Brain microvascular endothelial cell (primary cell): ENCODE measurements around the gene MTA3.
"Not testable (repeated sequence)": the region's sequence is repeated elsewhere in the genome, so short reads cannot be mapped to it uniquely, and the experiment has no call there.

Experiments used
- DNase-seq: peaks from one replicate; pipeline ENCODE4 v3.0.0-alpha.2; 2020
- H3K27ac ChIP-seq: fragments of 250-450 bp; sonication (Bioruptor Pico); 2 replicates; pipeline ENCODE4 v1.5.1; 2020; ENCODE audit warnings: mild to moderate bottlenecking, moderate library complexity
- H3K27me3 ChIP-seq: fragments of 250-450 bp; sonication (Bioruptor Pico); replicated peaks from 2 replicates; pipeline ENCODE4 v1.5.1; 2020; ENCODE audit warnings: mild to moderate bottlenecking
- H3K36me3 ChIP-seq: fragments of 250-450 bp; sonication (Bioruptor Pico); replicated peaks from 2 replicates; pipeline ENCODE4 v1.5.1; 2020; ENCODE audit warnings: mild to moderate bottlenecking
- H3K4me3 ChIP-seq: 2 replicates; pipeline ENCODE4 v1.5.1; 2011; ENCODE audit warnings: low read depth, mild to moderate bottlenecking, control low read depth, low read length, moderate library complexity
- in situ Hi-C: cut with HindIII; loops from 2 replicates; pipeline ENCODE4 v1.10.0; 2017; ENCODE audit warnings: low sequenced_read_pairs, low pct_ligation_motif_present
- TF ChIP-seq, protein P1 (sequence below): IDR thresholded peaks from 2 replicates; pipeline ENCODE4 v1.5.1; 2011; ENCODE audit warnings: low read depth, mild to moderate bottlenecking, moderate library complexity, low read length, control low read depth, inconsistent platforms; ENCODE audit errors: missing control alignments

Gene MTA3

GRCh38 chr2:42550870-42551269, 17.6 kb upstream of the MTA3 start:
- no peak overlapping the region for H3K4me3 ChIP-seq
- DNase-seq, result no peak
- TF ChIP-seq, protein P1, sequence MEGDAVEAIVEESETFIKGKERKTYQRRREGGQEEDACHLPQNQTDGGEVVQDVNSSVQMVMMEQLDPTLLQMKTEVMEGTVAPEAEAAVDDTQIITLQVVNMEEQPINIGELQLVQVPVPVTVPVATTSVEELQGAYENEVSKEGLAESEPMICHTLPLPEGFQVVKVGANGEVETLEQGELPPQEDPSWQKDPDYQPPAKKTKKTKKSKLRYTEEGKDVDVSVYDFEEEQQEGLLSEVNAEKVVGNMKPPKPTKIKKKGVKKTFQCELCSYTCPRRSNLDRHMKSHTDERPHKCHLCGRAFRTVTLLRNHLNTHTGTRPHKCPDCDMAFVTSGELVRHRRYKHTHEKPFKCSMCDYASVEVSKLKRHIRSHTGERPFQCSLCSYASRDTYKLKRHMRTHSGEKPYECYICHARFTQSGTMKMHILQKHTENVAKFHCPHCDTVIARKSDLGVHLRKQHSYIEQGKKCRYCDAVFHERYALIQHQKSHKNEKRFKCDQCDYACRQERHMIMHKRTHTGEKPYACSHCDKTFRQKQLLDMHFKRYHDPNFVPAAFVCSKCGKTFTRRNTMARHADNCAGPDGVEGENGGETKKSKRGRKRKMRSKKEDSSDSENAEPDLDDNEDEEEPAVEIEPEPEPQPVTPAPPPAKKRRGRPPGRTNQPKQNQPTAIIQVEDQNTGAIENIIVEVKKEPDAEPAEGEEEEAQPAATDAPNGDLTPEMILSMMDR, result no peak
- in situ Hi-C loops, result no loop called here
- no peaks in the 10 kb centered on the region for H3K36me3 ChIP-seq
- H3K27ac ChIP-seq, result no peak overlapping the region
- no peaks in the 10 kb centered on the region for H3K27me3 ChIP-seq

DNA sequence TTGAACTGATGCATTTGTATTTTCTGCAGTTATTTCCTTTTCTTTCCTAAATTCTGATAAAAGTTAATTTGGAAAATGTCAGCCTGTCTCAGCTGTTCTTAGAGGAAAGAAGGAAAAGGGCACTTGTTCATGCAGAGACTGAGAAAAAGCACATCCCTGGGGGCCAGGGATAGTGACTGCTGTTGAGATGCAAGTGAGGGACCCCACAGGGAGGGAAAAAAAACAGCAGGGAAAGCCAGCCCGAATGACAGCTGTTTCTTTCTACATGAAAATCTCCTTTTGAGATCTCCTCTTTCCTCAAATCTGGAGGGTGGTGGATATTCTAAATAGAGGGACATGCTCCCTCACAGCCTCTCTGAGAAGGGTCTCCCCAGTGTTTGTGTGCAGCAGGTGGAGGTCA, 14.0 kb upstream of the MTA3 start:
- no peak for DNase-seq
- Histone ChIP-seq H3K4me3 (no peak overlapping the region), H3K27ac (no peak overlapping the region), H3K36me3 (no peaks in the 10 kb centered on the region), H3K27me3 (no peaks in the 10 kb centered on the region)
- TF ChIP-seq, protein P1, result no peak
- in situ Hi-C loops, result no loop called here

- Histone ChIP-seq H3K27ac (no peak overlapping the region), H3K4me3 (no peak overlapping the region), H3K36me3 (no peaks in the 10 kb centered on the region), H3K27me3 (no peaks in the 10 kb centered on the region)
- in situ Hi-C loops, result no loop called here
- TF ChIP-seq, protein P1, result no peak
- DNase-seq, result no peak
These were observed 12.0 kb upstream of the MTA3 start for GRCh38 chr2:42556315-42556890.

DNA sequence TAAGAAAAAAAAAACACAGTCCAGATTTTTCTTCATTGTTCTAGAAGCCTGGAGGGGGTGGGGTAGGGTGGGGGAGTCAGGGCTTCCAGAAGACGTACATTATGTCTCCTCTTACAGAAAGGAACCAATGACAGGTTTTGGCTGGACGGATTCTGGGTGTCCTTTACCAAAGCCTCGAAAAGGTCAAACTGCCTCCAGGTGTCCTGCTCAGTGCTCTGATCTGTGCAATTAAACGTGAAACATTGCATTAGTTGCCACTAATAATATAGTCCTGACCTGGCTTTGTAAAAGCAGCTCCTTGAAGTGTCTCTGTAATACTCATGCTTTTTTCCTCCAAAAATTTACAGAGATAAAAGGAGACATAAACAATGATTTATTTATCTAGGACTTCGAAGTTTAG, 11.1 kb upstream of the MTA3 start:
- in situ Hi-C loops, result no loop called here
- Histone ChIP-seq H3K36me3 (no peaks in the 10 kb centered on the region), H3K27me3 (no peaks in the 10 kb centered on the region), H3K4me3 (no peak overlapping the region), H3K27ac (no peak overlapping the region)
- no peak for DNase-seq
- TF ChIP-seq, protein P1, result no peak

DNA sequence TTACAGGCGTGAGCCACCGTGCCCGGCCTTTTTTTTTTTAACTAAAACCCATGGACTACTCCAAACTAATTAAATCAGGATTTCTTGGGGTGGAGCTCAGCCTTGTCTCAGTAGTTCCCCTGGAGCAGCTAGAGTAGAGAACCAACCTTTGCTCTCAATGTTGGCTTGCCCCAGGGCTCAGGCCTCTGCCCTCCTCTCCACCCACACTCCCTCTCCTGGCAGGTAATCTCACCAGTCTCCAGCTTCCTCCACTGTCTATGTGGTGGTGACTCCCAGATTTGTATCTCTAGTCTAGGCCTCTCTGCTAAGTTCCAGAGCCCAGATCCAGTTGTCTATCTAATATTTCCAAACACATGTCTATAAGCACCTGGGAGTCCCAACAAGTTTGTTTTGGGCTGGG, 9.6 kb upstream of the MTA3 start:
- no peak overlapping the region for H3K4me3 ChIP-seq
- no peak for DNase-seq
- H3K36me3 ChIP-seq, result no peaks in the 10 kb centered on the region
- TF ChIP-seq, protein P1, result no peak
- in situ Hi-C loops, result no loop called here
- no peaks in the 10 kb centered on the region for H3K27me3 ChIP-seq
- no peak overlapping the region for H3K27ac ChIP-seq

GRCh38 chr2:42560133-42560532, 8.3 kb upstream of the MTA3 start:
- H3K27me3 ChIP-seq, in situ Hi-C loops, H3K4me3 ChIP-seq, H3K27ac ChIP-seq, DNase-seq, H3K36me3 ChIP-seq: not testable (repeated sequence)
